HCT116 (cell line): ENCODE results near the gene HEBP1. TPM values are rescaled to one million over a fixed set of nuclear protein-coding genes. Genes with fewer than 3 reads are reported as not detected.

Experiments used
- ATAC-seq: fragments of 200-7000 bp; cut with Tn5 transposase; 2 replicates; pipeline ENCODE4 v1.9.1; 2020; ENCODE audit warnings: mild to moderate bottlenecking, moderate library complexity
- BruUV-seq: library from RNA; stranded (reverse); fragments of 400-500 nt; replicated peaks from 2 replicates; lab custom pipeline; 2021; lab: Mats Ljungman, UMichigan
- CTCF ChIA-PET: fragments of 300-600 bp; sonication (Branson Sonifier 250); formaldehyde crosslinking; loops from one replicate; lab custom pipeline; 2021; ENCODE audit warnings: antibody characterized with exemption; lab: Charles Lee
- POLR2A ChIA-PET: fragments of 300-600, 350-600 bp; sonication (Branson Sonifier 250); formaldehyde crosslinking; loops from one replicate; lab custom pipeline; 2021; ENCODE audit warnings: antibody characterized with exemption; lab: Charles Lee
- RAD21 ChIA-PET, 2 experiments: fragments of 300-600 bp; sonication (Branson Sonifier 250); formaldehyde crosslinking; loops; one replicate each; lab custom pipeline; 2023; ENCODE audit warnings: low total read pairs in 2 of 2; ENCODE audit not compliant: uncharacterized antibody in 2 of 2, unreplicated experiment in 2 of 2, low non-redundant PET in 1 of 2; lab: Charles Lee
- DNase-seq: peaks from one replicate; pipeline ENCODE4 v3.0.0-alpha.2; 2010; ENCODE audit warnings: low read depth, low spot score
- H2AFZ ChIP-seq: fragments of 200-600 bp; shearing (Covaris generic), sonication (generic); 2 replicates; pipeline ENCODE4 v1.6.1; 2017; ENCODE audit warnings: low read depth, mixed run types, mixed read lengths, antibody characterized with exemption, low read length; ENCODE audit not compliant: poor library complexity, severe bottlenecking
- H3K27ac ChIP-seq: 2 replicates; pipeline ENCODE4 v1.5.1; 2012; ENCODE audit warnings: low read depth, low read length
- H3K27me3 ChIP-seq: fragments of 200-600 bp; sonication (generic); 2 replicates; pipeline ENCODE4 v1.6.1; 2016; ENCODE audit warnings: mixed run types, low read length, mixed read lengths; ENCODE audit not compliant: insufficient read depth
- H3K36me3 ChIP-seq, 2 experiments: fragments of 200-500 bp in 1 of 2; fragments of 200-600 bp in 1 of 2; sonication (Bioruptor generic) in 1 of 2; sonication (generic) in 1 of 2; 2 replicates each; pipeline versions ENCODE4 v1.5.1 to v1.6.1; 2014 to 2016; ENCODE audit warnings: low read length in 2 of 2, inconsistent platforms in 1 of 2, mixed read lengths in 1 of 2, mixed run types in 1 of 2; ENCODE audit not compliant: insufficient read depth in 2 of 2, control insufficient read depth in 1 of 2
- H3K4me1 ChIP-seq, 2 experiments: fragments of 200-600 bp in 1 of 2; sonication (generic) in 1 of 2; 2 replicates each; pipeline versions ENCODE4 v1.5.1 to v1.6.1; 2012 to 2017; ENCODE audit warnings: low read length in 2 of 2, inconsistent platforms in 1 of 2, mild to moderate bottlenecking in 1 of 2, mixed read lengths in 1 of 2, mixed run types in 1 of 2, moderate library complexity in 1 of 2; ENCODE audit not compliant: insufficient read depth in 2 of 2, control insufficient read depth in 1 of 2
- H3K4me2 ChIP-seq: fragments of 200-600 bp; sonication (generic); 2 replicates; pipeline ENCODE4 v1.6.1; 2017; ENCODE audit warnings: mixed run types, low read length, mixed read lengths
- H3K4me3 ChIP-seq, 2 experiments: fragments of 200-600 bp in 1 of 2; sonication (generic) in 1 of 2; replicated peaks in 1 of 2; 2 replicates each; pipeline ENCODE4 v1.5.1; 2011 to 2016; ENCODE audit warnings: low read length in 2 of 2, control low read depth in 1 of 2, low read depth in 1 of 2, mild to moderate bottlenecking in 1 of 2, mixed read lengths in 1 of 2, mixed run types in 1 of 2
- H3K79me2 ChIP-seq: fragments of 200-600 bp; sonication (generic); 2 replicates; pipeline ENCODE4 v1.6.1; 2017; ENCODE audit warnings: mild to moderate bottlenecking, mixed run types, low read length, moderate library complexity, mixed read lengths; ENCODE audit not compliant: insufficient read depth
- H3K9ac ChIP-seq: fragments of 200-600 bp; sonication (generic); 2 replicates; pipeline ENCODE4 v1.6.1; 2016; ENCODE audit warnings: low read length, mixed read lengths
- H3K9me2 ChIP-seq: fragments of 200-600 bp; sonication (generic), shearing (Covaris generic); 2 replicates; pipeline ENCODE4 v1.6.1; 2017; ENCODE audit warnings: mixed run types, mild to moderate bottlenecking, moderate library complexity; ENCODE audit not compliant: insufficient read depth
- H3K9me3 ChIP-seq, 2 experiments: fragments of 200-500 bp in 1 of 2; fragments of 200-600 bp in 1 of 2; sonication (Bioruptor generic) in 1 of 2; sonication (generic) in 1 of 2; 2 replicates each; pipeline ENCODE4 v1.6.1; 2014 to 2017; ENCODE audit warnings: low read length in 2 of 2, mixed read lengths in 2 of 2, inconsistent platforms in 1 of 2, low read depth in 1 of 2, mild to moderate bottlenecking in 1 of 2, mixed run types in 1 of 2, moderate library complexity in 1 of 2; ENCODE audit not compliant: control insufficient read depth in 1 of 2, insufficient read depth in 1 of 2
- H4K20me1 ChIP-seq: fragments of 200-600 bp; sonication (generic), shearing (Covaris generic); 2 replicates; pipeline ENCODE4 v1.6.1; 2017; ENCODE audit warnings: mixed run types, mild to moderate bottlenecking, moderate library complexity; ENCODE audit not compliant: insufficient read depth
- CTCF ChIP-seq, 3 experiments: fragments of 200-600 bp in 1 of 3; sonication (generic) in 1 of 3; IDR thresholded peaks in 2 of 3; conservative IDR thresholded peaks in 1 of 3; 2 replicates each; pipeline ENCODE4 v1.5.1; 2012 to 2017; ENCODE audit warnings: low read depth in 2 of 3, low read length in 2 of 3, antibody characterized with exemption in 1 of 3, borderline replicate concordance in 1 of 3, control low read depth in 1 of 3, mild to moderate bottlenecking in 1 of 3, mixed read lengths in 1 of 3, mixed run types in 1 of 3, moderate library complexity in 1 of 3; ENCODE audit not compliant: insufficient read depth in 1 of 3
- EZH2 ChIP-seq: fragments of 200-600 bp; sonication (generic); IDR thresholded peaks from 2 replicates; pipeline ENCODE4 v1.6.1; 2017; ENCODE audit warnings: antibody characterized with exemption, mixed run types
- EZH2phosphoT487 ChIP-seq: fragments of 200-600 bp; IDR thresholded peaks from 2 replicates; pipeline ENCODE4 v1.6.1; 2018; ENCODE audit warnings: antibody characterized with exemption, borderline replicate concordance
- FOSL1 ChIP-seq: IDR thresholded peaks from 2 replicates; pipeline ENCODE4 v1.6.1; 2012; ENCODE audit warnings: low read depth
- POLR2A ChIP-seq: IDR thresholded peaks from 2 replicates; pipeline ENCODE4 v1.7.0; 2011; ENCODE audit warnings: borderline replicate concordance; ENCODE audit not compliant: insufficient read depth, insufficient read length; ENCODE audit errors: extremely low read depth
- RAD21 ChIP-seq: IDR thresholded peaks from 2 replicates; pipeline ENCODE4 v1.6.1; 2012; ENCODE audit warnings: low read depth, mild to moderate bottlenecking
- REST ChIP-seq: IDR thresholded peaks from 2 replicates; pipeline ENCODE4 v1.6.1; 2012; ENCODE audit warnings: low read depth
- SP1 ChIP-seq: IDR thresholded peaks from 2 replicates; pipeline ENCODE4 v1.6.1; 2012; ENCODE audit warnings: low read depth
- YY1 ChIP-seq: IDR thresholded peaks from 2 replicates; pipeline ENCODE4 v1.6.1; 2011; ENCODE audit warnings: low read length, low read depth, moderate library complexity, mild to moderate bottlenecking; ENCODE audit not compliant: insufficient replicate concordance; ENCODE audit errors: extremely low read depth
- ZNF274 ChIP-seq: fragments of 200-500 bp; sonication (Bioruptor generic); IDR thresholded peaks from 2 replicates; pipeline ENCODE4 v1.6.1; 2014; ENCODE audit warnings: mild to moderate bottlenecking, low read depth, low read length, inconsistent platforms
- intact Hi-C: fragments of 100-400 bp; cut with micrococcal nuclease; formaldehyde crosslinking; loops from 2 replicates; pipeline ENCODE4 v1.10.0; 2022
- total RNA-seq: library from RNA; stranded (reverse); gene quantifications from one replicate; pipeline ENCODE4 v1.2.1, GENCODE V29; 2021; ENCODE audit not compliant: unreplicated experiment
- TF ChIP-seq, protein P1 (sequence below): IDR thresholded peaks from 2 replicates; pipeline ENCODE4 v1.6.1; 2011; ENCODE audit warnings: mild to moderate bottlenecking, low read length, moderate library complexity; ENCODE audit not compliant: insufficient replicate concordance; ENCODE audit errors: extremely low read depth
- TF ChIP-seq, protein P2 (sequence below): IDR thresholded peaks from 2 replicates; pipeline ENCODE4 v1.6.1; 2012
- TF ChIP-seq, protein P3 (sequence below): IDR thresholded peaks from 2 replicates; pipeline ENCODE4 v1.6.1; 2012

The HEBP1 gene
- total RNA-seq, 1 experiment from 2014 or later: 41.0 TPM

GRCh38 chr12:12997156-12997555 is 2.9 kb downstream of the HEBP1 start (continued):
- TF ChIP-seq YY1: no peak
- no peak for TF ChIP-seq FOSL1
- no peak for TF ChIP-seq EZH2

DNA sequence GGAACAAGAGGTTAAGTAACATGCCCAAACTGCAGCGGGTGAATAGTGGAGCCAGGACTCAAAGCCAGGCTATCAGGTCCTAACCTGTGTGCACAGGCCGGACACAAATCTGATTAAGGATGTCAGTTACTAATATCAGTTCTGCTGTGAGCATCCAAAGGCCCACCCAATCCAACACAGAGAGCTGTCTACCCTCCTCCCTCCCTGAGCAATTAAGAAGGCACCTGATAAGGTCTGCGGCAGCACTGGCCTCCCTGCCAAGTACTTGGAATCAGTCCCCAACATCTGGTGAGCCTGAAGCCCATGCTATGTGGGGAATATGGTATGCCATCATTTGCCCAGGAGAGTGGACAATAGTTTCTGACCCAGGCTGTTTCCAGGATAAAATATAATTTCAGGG is 3.9 kb downstream of the HEBP1 start:
- no peaks in the 10 kb centered on the region for H3K27me3 ChIP-seq
- H3K36me3 ChIP-seq: no peaks in the 10 kb centered on the region; a peak in 1 of 4 replicates
- peaks cover 25% of the 10 kb centered on the region for H3K79me2 ChIP-seq
- no peaks in the 10 kb centered on the region for H3K9me3 ChIP-seq
- intact Hi-C loops: no loop called here
- H3K9me2 ChIP-seq: no peaks in the 10 kb centered on the region
- no peak overlapping the region for H3K27ac ChIP-seq
- ChIA-PET RAD21 (interaction anchor here in 1 of 2 experiments (0.7 kb wide), 1 partner anchor 102 kb away, joined by 5 read pairs; no protein-coding TSS in a partner anchor), POLR2A (interaction anchor here (0.5 to 0.9 kb wide), 2 partner anchors 10 to 578 kb away, joined by 3 read pairs; no protein-coding TSS in a partner anchor), CTCF (interaction anchor here (1.1 kb wide), 1 partner anchor 10 kb away, joined by 4 read pairs; no protein-coding TSS in a partner anchor)
- no peaks in the 10 kb centered on the region for H4K20me1 ChIP-seq
- no peak overlapping the region for H3K9ac ChIP-seq
- H3K4me2 ChIP-seq: no peak overlapping the region
- no peak for ATAC-seq
- no TSS peak for BruUV-seq
- peaks cover 0 to 11% of the 10 kb centered on the region in 2 experiments; a peak in 2 of 4 replicates for H3K4me1 ChIP-seq
- no peak for DNase-seq
- no peak overlapping the region for H3K4me3 ChIP-seq
- TF ChIP-seq EZH2phosphoT487 (no peak), POLR2A (no peak), SP1 (no peak), YY1 (no peak), RAD21 (no peak), FOSL1 (no peak), ZNF274 (no peak), REST (no peak), CTCF (IDR thresholded peaks at IDR 0.05 in 2 of 3, conservative IDR thresholded peaks at IDR 0.05 in 1 of 3; ENCODE audit: borderline replicate concordance in 1 of 3, insufficient read depth in 1 of 3, low read depth in 2 of 3, low read length in 2 of 3) (no peak)
- TF ChIP-seq, protein P1, sequence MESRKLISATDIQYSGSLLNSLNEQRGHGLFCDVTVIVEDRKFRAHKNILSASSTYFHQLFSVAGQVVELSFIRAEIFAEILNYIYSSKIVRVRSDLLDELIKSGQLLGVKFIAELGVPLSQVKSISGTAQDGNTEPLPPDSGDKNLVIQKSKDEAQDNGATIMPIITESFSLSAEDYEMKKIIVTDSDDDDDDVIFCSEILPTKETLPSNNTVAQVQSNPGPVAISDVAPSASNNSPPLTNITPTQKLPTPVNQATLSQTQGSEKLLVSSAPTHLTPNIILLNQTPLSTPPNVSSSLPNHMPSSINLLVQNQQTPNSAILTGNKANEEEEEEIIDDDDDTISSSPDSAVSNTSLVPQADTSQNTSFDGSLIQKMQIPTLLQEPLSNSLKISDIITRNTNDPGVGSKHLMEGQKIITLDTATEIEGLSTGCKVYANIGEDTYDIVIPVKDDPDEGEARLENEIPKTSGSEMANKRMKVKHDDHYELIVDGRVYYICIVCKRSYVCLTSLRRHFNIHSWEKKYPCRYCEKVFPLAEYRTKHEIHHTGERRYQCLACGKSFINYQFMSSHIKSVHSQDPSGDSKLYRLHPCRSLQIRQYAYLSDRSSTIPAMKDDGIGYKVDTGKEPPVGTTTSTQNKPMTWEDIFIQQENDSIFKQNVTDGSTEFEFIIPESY: no peak
- TF ChIP-seq, protein P2, sequence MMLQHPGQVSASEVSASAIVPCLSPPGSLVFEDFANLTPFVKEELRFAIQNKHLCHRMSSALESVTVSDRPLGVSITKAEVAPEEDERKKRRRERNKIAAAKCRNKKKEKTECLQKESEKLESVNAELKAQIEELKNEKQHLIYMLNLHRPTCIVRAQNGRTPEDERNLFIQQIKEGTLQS: no peak
- TF ChIP-seq, protein P3, sequence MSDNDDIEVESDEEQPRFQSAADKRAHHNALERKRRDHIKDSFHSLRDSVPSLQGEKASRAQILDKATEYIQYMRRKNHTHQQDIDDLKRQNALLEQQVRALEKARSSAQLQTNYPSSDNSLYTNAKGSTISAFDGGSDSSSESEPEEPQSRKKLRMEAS: no peak
- H2AFZ ChIP-seq: no peak overlapping the region
